Naive thymus-derived CD8-positive, alpha-beta T cell (primary cell): ENCODE results near the gene ZNF385D. TPM values are rescaled to one million over a fixed set of nuclear protein-coding genes. Genes with fewer than 3 reads are reported as not detected.
"Not testable (repeated sequence)": the region's sequence is repeated elsewhere in the genome, so short reads cannot be mapped to it uniquely, and the experiment has no call there.

Source experiments
- ATAC-seq, 2 donors: fragments of 150-1000 bp; cut with Tn5 transposase in 1 of 2; sonication (Bioruptor Pico), chemical (Tn5 transposase) in 1 of 2; 1 replicate in 1 of 2; 2 replicates in 1 of 2; pipeline ENCODE4 v1.10.0; 2021; ENCODE audit warnings: mild to moderate bottlenecking in 2 of 2, moderate library complexity in 2 of 2
- POLR2A ChIA-PET: fragments of 350-600 bp; sonication (Branson Sonifier 250); formaldehyde crosslinking; loops from one replicate; lab custom pipeline; 2021; ENCODE audit warnings: antibody characterized with exemption; lab: Charles Lee
- DNase-seq, 10 donors: peaks; one replicate each; pipeline versions ENCODE4 v3.0.0 to v3.0.0-alpha.2; 2020 to 2022
- H3K27ac Mint-ChIP-seq, 10 donors: one replicate each; pipeline ENCODE4 v1.8.0; 2020 to 2022; ENCODE audit warnings: mild to moderate bottlenecking in 10 of 10, mixed read lengths in 10 of 10, moderate library complexity in 4 of 10, inconsistent platforms in 1 of 10
- H3K27me3 Mint-ChIP-seq, 5 donors: one replicate each; pipeline ENCODE4 v1.8.0; 2021 to 2022; ENCODE audit warnings: mixed read lengths in 5 of 5
- H3K36me3 Mint-ChIP-seq, 3 donors: one replicate each; pipeline ENCODE4 v1.8.0; 2020 to 2022; ENCODE audit warnings: mixed read lengths in 3 of 3, mild to moderate bottlenecking in 2 of 3, inconsistent platforms in 1 of 3
- H3K4me1 Mint-ChIP-seq, 4 donors: one replicate each; pipeline ENCODE4 v1.8.0; 2021 to 2022; ENCODE audit warnings: mixed read lengths in 4 of 4
- H3K4me3 Mint-ChIP-seq, 10 donors: one replicate each; pipeline ENCODE4 v1.8.0; 2020 to 2022; ENCODE audit warnings: mild to moderate bottlenecking in 10 of 10, mixed read lengths in 10 of 10, moderate library complexity in 6 of 10, inconsistent platforms in 1 of 10
- H3K9me3 Mint-ChIP-seq, 9 donors: one replicate each; pipeline ENCODE4 v1.8.0; 2020 to 2022; ENCODE audit warnings: mixed read lengths in 9 of 9, mild to moderate bottlenecking in 3 of 9, inconsistent platforms in 1 of 9, moderate library complexity in 1 of 9
- polyA plus RNA-seq, 3 donors: library from polyadenylated mRNA; unstranded; fragments of 300-500 nt; fragmentation: Illumina TruSeq; gene quantifications; one replicate each; pipeline ENCODE4 v1.2.3, GENCODE V29; 2021
- total RNA-seq, 8 experiments: library from RNA in 2 of 8; stranded (reverse) in 2 of 8; gene quantifications; one replicate each; pipeline ENCODE4 v1.2.3 and lab custom pipeline; 2021 to 2026

ZNF385D gene
- total and polyA plus RNA-seq, 5 experiments from 2014 or later, result not detected

DNA sequence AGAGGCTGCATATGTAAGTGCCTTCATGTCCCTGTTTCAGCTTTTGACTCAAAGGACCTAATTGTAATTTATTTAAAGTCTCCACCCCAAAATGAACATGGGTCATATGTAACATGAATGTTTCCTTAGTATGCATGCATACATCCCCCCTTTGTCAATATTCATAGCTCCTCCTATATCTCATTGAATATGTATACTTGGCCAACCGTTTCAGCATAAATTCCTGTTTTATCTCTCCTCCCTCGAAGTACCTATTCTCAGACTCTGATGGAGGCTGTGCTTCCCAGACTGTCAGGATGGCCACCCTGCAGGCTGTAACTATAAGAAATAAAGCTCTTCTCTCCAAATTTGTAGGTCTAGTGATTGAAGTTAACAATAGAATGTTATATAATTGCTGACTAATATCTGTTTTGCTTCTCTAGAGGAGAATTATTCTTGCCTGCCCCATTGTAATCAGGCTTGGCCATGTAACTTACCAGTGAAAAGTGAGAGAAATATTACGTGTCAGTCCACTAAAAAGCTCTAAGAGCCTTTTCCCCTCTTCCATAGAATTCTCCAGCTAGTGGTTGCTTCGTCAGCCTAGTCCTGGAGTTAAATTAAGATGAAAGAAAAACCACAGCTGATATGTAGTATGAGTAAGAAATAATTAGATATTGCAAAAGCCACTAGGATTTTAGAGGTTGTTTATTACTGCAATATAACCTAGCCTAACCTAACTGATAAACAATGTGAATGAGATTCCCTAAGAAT is 245.1 kb downstream of the ZNF385D start:
- DNase-seq (no peak), ATAC-seq (no peak)
- H3K4me3 Mint-ChIP-seq, result no peak overlapping the region
- no peaks in the 10 kb centered on the region for H3K27me3 Mint-ChIP-seq
- peaks cover 0 to 27% (median 9%) of the 10 kb centered on the region in 9 donors for H3K9me3 Mint-ChIP-seq
- H3K4me1 Mint-ChIP-seq, result no peaks in the 10 kb centered on the region
- POLR2A ChIA-PET, result no interaction called here
- H3K36me3 Mint-ChIP-seq, result no peaks in the 10 kb centered on the region
- no peak overlapping the region for H3K27ac Mint-ChIP-seq

DNA sequence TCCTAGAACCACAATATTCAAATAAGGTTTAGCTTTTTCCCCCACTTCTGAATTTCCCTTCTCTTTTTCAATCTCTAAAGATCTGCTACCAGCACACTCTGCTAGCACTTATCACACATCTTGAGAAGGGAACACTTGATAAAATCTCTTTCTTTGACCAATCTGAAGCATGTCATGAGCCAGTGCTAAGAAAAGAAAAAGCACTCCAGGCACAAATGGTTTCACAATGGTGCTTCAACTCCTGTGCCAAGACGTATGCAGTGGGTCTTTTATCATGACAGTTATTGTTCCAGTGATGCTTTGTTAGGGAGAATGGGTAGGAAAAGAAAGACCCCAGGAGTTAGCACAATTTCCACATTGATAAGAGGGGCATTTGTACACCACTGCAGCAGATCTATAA is 248.4 kb downstream of the ZNF385D start:
- Mint-ChIP-seq H3K4me1 (peaks cover 0 to 2% (median 0%) of the 10 kb centered on the region in 4 donors), H3K36me3 (no peaks in the 10 kb centered on the region), H3K27me3 (no peaks in the 10 kb centered on the region), H3K4me3 (no peak overlapping the region), H3K27ac (no peak overlapping the region), H3K9me3 (peaks cover 3 to 19% (median 8%) of the 10 kb centered on the region in 9 donors)
- ATAC-seq, result no peak
- POLR2A ChIA-PET, result no interaction called here
- DNase-seq, result no peak

DNA sequence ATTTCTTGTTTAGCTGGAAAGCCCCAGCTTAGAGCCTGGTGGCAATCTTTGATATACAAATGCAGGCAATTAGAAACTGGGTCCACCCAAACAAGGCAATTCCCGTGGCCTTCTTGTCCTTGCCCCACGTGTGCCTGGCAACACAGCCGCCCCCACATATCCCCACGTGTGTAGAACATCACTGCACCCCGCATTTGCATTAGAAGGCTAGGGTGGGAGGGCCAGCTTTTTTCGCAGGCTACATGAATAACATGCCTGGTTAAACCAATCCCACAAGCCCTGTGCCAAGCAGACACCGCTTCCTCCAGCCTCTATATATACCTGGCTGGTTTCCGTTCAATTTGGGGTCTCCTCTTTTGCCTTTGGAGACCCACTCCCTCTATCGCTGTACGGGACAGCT is 250.2 kb downstream of the ZNF385D start:
- no peak overlapping the region for H3K27ac Mint-ChIP-seq
- ATAC-seq, result no peak
- POLR2A ChIA-PET, result no interaction called here

DNA sequence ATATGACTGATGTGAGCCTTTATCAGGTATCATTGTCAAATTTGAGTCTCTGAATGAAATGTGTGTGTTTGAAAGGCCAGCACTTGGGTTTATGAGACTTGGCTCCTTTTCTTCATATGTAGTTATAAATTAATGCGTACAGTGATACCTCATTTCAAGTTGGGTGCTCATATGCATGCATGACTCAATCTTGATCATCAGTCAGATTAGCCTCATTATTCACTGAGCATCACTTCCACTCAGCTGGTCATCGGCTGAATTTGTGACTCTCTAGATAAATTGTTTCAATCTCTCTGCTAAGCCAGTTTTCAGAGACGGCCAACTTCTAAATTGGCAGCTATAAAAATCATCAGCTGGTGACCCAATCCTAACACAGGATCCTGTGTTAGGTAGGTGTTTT is 260.3 kb downstream of the ZNF385D start:
- H3K27ac Mint-ChIP-seq, H3K27me3 Mint-ChIP-seq, H3K9me3 Mint-ChIP-seq, H3K4me3 Mint-ChIP-seq, DNase-seq, H3K36me3 Mint-ChIP-seq, POLR2A ChIA-PET, ATAC-seq, H3K4me1 Mint-ChIP-seq: not testable (repeated sequence)

More for the DNA sequence above, 250.2 kb downstream of the ZNF385D start:
- Mint-ChIP-seq H3K27me3 (no peaks in the 10 kb centered on the region), H3K36me3 (peaks cover 0 to 4% (median 0%) of the 10 kb centered on the region in 3 donors), H3K4me1 (peaks cover 0 to 2% (median 0%) of the 10 kb centered on the region in 4 donors), H3K4me3 (no peak overlapping the region), H3K9me3 (peaks cover 5 to 29% (median 9%) of the 10 kb centered on the region in 9 donors)
- DNase-seq, result no peak

DNA sequence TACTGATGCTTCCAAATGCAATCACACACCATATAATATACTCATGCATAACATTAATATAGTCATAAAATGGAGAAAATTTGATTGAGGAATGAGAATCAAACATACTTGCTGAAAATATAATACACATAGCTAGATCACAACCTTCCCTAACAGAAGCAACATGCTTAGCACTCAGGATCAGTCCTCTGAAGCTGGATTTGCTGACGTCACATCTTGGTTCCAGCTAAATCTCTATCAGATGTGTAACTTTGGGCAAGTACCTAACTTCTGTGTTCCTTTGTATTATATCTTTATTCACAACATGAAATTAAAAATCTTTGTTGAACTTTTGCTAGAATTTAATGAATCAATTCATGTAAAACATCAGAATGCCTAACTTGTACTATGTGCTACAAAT is 263.5 kb downstream of the ZNF385D start:
- POLR2A ChIA-PET, result no interaction called here
- DNase-seq (no peak), ATAC-seq (no peak)
- Mint-ChIP-seq H3K9me3 (peaks cover 0 to 3% (median 0%) of the 10 kb centered on the region in 9 donors), H3K4me1 (no peaks in the 10 kb centered on the region), H3K27ac (no peak overlapping the region), H3K36me3 (no peaks in the 10 kb centered on the region), H3K27me3 (no peaks in the 10 kb centered on the region), H3K4me3 (no peak overlapping the region)

DNA sequence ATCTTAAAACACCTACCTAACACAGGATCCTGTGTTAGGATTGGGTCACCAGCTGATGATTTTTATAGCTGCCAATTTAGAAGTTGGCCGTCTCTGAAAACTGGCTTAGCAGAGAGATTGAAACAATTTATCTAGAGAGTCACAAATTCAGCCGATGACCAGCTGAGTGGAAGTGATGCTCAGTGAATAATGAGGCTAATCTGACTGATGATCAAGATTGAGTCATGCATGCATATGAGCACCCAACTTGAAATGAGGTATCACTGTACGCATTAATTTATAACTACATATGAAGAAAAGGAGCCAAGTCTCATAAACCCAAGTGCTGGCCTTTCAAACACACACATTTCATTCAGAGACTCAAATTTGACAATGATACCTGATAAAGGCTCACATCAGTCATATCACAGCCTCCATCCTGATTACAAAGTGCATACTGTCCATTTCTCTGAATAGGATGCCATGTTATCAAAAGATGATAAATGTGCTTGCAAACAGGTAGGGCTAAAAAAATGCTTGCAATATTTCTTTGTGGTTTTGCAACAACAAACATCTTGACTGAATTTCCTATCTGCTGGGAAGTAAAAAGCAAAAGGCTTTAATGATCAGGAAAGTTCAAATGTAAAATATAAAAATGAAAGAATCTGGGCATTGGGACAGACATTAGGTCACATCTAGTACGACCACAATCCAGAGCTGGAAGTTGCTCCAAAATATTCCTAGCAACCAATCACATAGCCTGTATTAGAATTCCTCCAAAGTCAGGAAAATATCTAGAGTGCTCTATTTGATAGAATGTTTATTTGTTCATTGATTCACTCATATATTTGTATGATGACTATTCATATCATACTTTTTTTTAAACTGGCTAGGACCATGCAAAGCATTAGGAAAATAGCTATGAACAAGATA is 264.7 kb downstream of the ZNF385D start:
- ATAC-seq, H3K4me3 Mint-ChIP-seq, H3K36me3 Mint-ChIP-seq, POLR2A ChIA-PET, H3K4me1 Mint-ChIP-seq, H3K27me3 Mint-ChIP-seq, H3K9me3 Mint-ChIP-seq, DNase-seq, H3K27ac Mint-ChIP-seq: not testable (repeated sequence)

DNA sequence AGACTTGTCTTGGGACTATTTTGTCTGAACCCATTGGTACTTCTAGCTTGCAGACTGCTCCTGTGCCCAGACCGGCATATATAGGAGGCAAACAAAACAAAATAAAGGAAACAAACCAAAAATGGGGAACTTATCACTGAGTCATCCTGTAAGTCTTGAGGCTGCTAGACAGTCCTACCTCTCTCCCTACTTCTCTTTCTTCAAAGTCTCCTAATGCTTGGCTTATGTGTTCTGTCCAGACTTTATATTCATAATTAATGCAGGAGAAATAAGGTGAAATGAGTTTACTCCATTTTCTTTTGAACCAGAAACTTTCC is 266.2 kb downstream of the ZNF385D start:
- H3K27ac Mint-ChIP-seq, result no peak overlapping the region
- peaks cover 0 to 5% (median 0%) of the 10 kb centered on the region in 9 donors for H3K9me3 Mint-ChIP-seq
- DNase-seq (no peak), ATAC-seq (no peak)
- no peak overlapping the region for H3K4me3 Mint-ChIP-seq
- POLR2A ChIA-PET, result no interaction called here
- H3K36me3 Mint-ChIP-seq, result no peaks in the 10 kb centered on the region
- H3K27me3 Mint-ChIP-seq, result no peaks in the 10 kb centered on the region
- H3K4me1 Mint-ChIP-seq, result no peaks in the 10 kb centered on the region

DNA sequence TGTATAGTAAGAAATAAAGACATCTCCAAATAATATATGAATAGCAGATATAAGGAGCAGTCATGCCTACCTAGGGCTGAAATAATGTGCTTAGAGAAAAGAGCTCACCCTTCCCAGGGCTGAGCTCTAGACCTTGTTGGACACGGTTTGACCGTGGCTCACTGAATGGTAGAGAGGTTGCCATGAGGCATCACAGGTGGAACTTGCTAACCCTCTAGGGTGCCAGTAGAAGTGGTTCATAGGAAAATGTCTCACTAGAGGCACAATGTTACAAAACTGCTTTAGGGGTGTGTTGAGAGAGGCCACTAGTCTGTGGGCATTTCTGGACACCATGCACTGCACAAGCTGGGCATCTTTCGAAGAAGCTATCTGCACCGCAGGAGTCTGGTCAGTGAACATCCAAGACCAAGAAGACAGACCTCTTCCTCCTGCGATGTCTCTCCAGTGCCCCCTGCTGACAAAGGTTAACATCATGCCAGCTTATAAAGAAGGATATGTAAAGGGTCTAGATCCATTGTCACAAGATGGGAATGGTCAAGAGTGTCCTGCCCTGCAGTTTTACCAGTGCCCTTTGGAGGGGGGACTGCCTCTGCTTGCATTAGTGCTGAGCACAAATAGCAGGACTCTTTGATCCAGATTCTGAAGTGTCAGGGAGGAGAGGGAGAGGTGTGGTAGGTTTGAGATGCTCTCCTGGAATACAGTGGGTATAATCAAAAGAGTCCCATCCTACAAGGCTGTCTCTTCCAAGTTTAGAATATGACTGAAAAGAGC is 266.8 kb downstream of the ZNF385D start:
- Mint-ChIP-seq H3K36me3 (no peaks in the 10 kb centered on the region), H3K27me3 (no peaks in the 10 kb centered on the region), H3K27ac (no peak overlapping the region), H3K4me1 (no peaks in the 10 kb centered on the region), H3K9me3 (peaks cover 0 to 4% (median 0%) of the 10 kb centered on the region in 9 donors), H3K4me3 (no peak overlapping the region)
- DNase-seq (no peak), ATAC-seq (no peak)
- POLR2A ChIA-PET, result no interaction called here

DNA sequence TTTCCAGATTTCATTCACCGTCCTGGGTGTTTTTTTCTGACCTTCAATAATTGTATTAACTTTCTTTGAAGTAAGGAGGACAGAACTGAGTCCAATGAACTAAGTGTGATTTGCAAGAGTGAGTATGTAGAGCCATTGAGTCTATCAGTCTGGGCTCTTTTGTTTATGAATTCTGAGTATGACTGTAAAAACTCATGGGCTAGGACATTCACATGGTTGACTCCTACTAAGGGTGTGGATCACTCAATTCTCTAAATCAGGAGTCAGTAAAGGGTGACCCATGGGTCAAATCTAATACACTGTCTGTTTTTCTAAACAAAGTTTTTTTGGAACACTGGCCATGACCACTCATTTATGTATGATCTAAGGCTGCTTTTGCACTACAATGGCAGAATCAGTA is 269.0 kb downstream of the ZNF385D start:
- H3K4me3 Mint-ChIP-seq, result no peak overlapping the region
- H3K27ac Mint-ChIP-seq, result no peak overlapping the region
- H3K36me3 Mint-ChIP-seq, result no peaks in the 10 kb centered on the region
- DNase-seq (no peak), ATAC-seq (no peak)
- no peaks in the 10 kb centered on the region for H3K4me1 Mint-ChIP-seq
- POLR2A ChIA-PET, result no interaction called here
- no peaks in the 10 kb centered on the region for H3K27me3 Mint-ChIP-seq
- peaks cover 0 to 3% (median 0%) of the 10 kb centered on the region in 9 donors for H3K9me3 Mint-ChIP-seq

DNA sequence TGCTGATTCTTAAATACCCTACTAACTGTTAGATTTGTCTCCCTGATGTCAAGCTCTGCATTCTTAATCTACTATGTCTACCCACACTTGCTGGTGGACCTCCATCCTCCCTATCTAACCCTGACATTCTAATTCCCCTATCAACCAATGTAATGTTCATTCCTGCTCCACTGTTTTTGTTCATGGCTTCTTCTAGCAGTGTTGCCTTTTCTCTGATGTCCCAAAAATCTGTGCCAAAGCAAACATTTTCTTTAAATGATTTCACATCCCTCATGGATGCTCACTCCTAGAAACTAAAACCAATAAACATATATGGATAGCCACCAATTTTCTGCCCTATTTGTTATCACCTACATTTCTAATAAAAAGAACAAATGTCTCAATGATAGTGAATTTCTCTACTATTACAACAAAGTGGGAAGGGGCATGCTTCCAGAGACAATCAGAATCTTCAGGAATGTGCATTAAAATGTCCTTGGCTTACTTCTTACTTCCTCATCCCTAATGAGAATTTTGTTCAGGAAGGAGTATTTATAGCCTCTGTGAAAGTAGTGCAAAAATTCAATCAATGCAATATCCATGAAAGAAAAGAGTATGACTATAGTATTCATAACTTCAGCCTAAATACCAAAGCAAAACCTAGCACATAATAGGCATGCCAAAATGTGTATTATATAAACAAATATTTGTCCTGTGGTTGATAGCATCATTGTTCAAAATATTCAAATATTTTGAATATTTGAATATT is 273.3 kb downstream of the ZNF385D start:
- no peak for DNase-seq
- ATAC-seq, result no peak
- no peaks in the 10 kb centered on the region for H3K4me1 Mint-ChIP-seq
- H3K36me3 Mint-ChIP-seq, result no peaks in the 10 kb centered on the region
- no peak overlapping the region for H3K27ac Mint-ChIP-seq
- POLR2A ChIA-PET, result no interaction called here
- no peak overlapping the region for H3K4me3 Mint-ChIP-seq
- no peaks in the 10 kb centered on the region for H3K27me3 Mint-ChIP-seq
- peaks cover 0 to 8% (median 3%) of the 10 kb centered on the region in 9 donors for H3K9me3 Mint-ChIP-seq

DNA sequence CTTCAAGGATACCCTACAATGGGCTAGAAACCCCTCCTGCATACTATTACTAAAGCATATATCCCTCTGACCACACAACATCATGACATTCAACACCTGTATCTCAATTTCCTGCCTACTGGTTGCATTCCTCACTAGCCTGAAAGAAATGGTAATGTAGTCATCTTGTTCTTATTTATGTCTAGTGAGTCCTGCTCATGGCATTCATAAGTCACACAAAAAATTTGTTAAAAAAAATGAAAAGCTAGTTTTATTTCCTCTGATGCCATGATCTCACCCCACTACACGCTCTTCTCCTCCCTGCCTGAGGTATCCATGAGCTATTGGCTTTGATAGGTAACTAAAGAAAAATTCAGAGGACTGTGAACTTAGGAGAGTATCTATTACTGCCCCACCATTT is 284.5 kb downstream of the ZNF385D start:
- peak overlapping the region in 1 of 10 donors; percentile 8 for H3K27ac Mint-ChIP-seq
- no peaks in the 10 kb centered on the region for H3K36me3 Mint-ChIP-seq
- H3K4me3 Mint-ChIP-seq, result no peak overlapping the region
- POLR2A ChIA-PET, result no interaction called here
- no peaks in the 10 kb centered on the region for H3K4me1 Mint-ChIP-seq
- DNase-seq, result no peak
- H3K9me3 Mint-ChIP-seq, result peaks cover 0 to 24% (median 7%) of the 10 kb centered on the region in 9 donors
- H3K27me3 Mint-ChIP-seq, result no peaks in the 10 kb centered on the region
- no peak for ATAC-seq

DNA sequence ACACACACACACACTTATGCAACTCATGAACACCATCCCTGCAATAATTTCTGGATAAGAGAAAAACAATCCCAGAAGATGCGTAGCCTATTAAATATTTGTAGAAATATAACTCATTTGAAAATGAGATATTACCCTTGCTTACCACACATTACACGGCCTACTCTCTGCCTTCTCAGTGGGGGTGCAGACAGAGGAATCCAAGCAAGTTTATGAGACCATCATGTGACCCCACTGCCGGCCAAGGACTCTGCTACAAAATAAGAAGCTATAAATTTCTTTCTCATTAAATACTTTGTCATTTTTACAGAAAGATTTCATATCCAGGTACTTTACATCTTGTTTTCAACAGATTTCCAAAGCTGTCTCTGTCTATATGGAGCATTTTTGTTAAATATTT is 286.3 kb downstream of the ZNF385D start:
- ATAC-seq (no peak), DNase-seq (no peak)
- peaks cover 0 to 24% (median 7%) of the 10 kb centered on the region in 9 donors for H3K9me3 Mint-ChIP-seq
- no peaks in the 10 kb centered on the region for H3K36me3 Mint-ChIP-seq
- POLR2A ChIA-PET, result no interaction called here
- no peaks in the 10 kb centered on the region for H3K4me1 Mint-ChIP-seq
- H3K27ac Mint-ChIP-seq, result no peak overlapping the region
- H3K27me3 Mint-ChIP-seq, result no peaks in the 10 kb centered on the region
- H3K4me3 Mint-ChIP-seq, result no peak overlapping the region
